HEK293 (cell line): Measurements from ENCODE around the gene IMPACT.

Experiments
- REPIN1 ChIP-seq: fragments of 450-650 bp; formaldehyde crosslinking; IDR thresholded peaks from 2 replicates; pipeline ENCODE4 v1.5.1; 2017; ENCODE audit warnings: missing biosample characterization, missing genetic modification characterization, low read depth
- SCRT1 ChIP-seq: fragments of 450-650 bp; formaldehyde crosslinking; IDR thresholded peaks from 2 replicates; pipeline ENCODE4 v1.5.1; 2016; ENCODE audit warnings: missing biosample characterization, missing genetic modification characterization, borderline replicate concordance
- ZNF138 ChIP-seq: fragments of 450-650 bp; formaldehyde crosslinking; IDR thresholded peaks from 2 replicates; pipeline ENCODE4 v1.5.1; 2016; ENCODE audit warnings: missing biosample characterization, missing genetic modification characterization, borderline replicate concordance
- ZNF513 ChIP-seq: fragments of 450-650 bp; IDR thresholded peaks from 2 replicates; pipeline ENCODE4 v1.5.1; 2018; ENCODE audit warnings: missing biosample characterization, missing genetic modification characterization
- ZNF843 ChIP-seq: fragments of 450-650 bp; formaldehyde crosslinking; IDR thresholded peaks from 2 replicates; pipeline ENCODE4 v1.5.1; 2016; ENCODE audit warnings: missing biosample characterization, missing genetic modification characterization
- TF ChIP-seq, protein P1 (sequence below): fragments of 450-650 bp; formaldehyde crosslinking; IDR thresholded peaks from 2 replicates; pipeline ENCODE4 v1.5.1; 2016; ENCODE audit warnings: missing biosample characterization, missing genetic modification characterization
- TF ChIP-seq, protein P2 (sequence below): fragments of 450-650 bp; formaldehyde crosslinking; IDR thresholded peaks from 2 replicates; pipeline ENCODE4 v1.5.1; 2017; ENCODE audit warnings: missing biosample characterization, missing genetic modification characterization

DNA sequence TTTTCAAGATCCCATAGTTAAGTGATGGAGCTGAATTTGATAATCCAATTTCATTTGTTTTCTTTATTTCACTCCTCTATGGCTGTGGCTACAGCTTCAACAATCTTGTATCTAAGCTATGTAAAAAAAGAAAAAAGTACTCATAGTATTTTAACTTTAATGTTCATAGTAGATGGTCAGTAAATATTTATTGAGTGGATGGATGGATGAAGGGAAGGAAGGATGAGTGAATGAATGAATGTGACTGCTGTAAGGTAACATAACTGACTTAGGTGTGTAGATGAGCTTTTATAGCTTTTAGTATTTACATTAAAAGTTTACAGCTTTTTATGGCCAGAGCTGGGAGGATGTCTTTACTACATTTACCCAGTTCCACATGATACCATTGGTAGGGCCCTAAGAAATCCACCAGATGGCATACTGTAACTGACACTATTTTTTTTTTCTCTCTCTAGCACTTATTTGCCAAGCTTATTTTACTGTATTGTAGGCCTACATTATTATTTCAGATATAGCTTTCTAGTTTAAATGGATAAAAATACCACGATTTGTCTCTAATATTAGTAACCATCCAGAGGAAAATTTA is 20.6 kb downstream of the IMPACT start:
- TF ChIP-seq, protein P1, sequence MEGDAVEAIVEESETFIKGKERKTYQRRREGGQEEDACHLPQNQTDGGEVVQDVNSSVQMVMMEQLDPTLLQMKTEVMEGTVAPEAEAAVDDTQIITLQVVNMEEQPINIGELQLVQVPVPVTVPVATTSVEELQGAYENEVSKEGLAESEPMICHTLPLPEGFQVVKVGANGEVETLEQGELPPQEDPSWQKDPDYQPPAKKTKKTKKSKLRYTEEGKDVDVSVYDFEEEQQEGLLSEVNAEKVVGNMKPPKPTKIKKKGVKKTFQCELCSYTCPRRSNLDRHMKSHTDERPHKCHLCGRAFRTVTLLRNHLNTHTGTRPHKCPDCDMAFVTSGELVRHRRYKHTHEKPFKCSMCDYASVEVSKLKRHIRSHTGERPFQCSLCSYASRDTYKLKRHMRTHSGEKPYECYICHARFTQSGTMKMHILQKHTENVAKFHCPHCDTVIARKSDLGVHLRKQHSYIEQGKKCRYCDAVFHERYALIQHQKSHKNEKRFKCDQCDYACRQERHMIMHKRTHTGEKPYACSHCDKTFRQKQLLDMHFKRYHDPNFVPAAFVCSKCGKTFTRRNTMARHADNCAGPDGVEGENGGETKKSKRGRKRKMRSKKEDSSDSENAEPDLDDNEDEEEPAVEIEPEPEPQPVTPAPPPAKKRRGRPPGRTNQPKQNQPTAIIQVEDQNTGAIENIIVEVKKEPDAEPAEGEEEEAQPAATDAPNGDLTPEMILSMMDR (tag by site-specific recombination): peak; percentile 25; the same call in 1 of the 2 replicates
- TF ChIP-seq ZNF138 (tag by site-specific recombination) (no peak), ZNF513 (tag by site-specific recombination) (no peak), SCRT1 (tag by site-specific recombination) (no peak), REPIN1 (no peak), ZNF843 (tag by site-specific recombination) (no peak)
- TF ChIP-seq, protein P2, sequence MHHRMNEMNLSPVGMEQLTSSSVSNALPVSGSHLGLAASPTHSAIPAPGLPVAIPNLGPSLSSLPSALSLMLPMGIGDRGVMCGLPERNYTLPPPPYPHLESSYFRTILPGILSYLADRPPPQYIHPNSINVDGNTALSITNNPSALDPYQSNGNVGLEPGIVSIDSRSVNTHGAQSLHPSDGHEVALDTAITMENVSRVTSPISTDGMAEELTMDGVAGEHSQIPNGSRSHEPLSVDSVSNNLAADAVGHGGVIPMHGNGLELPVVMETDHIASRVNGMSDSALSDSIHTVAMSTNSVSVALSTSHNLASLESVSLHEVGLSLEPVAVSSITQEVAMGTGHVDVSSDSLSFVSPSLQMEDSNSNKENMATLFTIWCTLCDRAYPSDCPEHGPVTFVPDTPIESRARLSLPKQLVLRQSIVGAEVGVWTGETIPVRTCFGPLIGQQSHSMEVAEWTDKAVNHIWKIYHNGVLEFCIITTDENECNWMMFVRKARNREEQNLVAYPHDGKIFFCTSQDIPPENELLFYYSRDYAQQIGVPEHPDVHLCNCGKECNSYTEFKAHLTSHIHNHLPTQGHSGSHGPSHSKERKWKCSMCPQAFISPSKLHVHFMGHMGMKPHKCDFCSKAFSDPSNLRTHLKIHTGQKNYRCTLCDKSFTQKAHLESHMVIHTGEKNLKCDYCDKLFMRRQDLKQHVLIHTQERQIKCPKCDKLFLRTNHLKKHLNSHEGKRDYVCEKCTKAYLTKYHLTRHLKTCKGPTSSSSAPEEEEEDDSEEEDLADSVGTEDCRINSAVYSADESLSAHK (tag by site-specific recombination): no peak
